Stimulated activated CD4-positive, alpha-beta T cell treated with anti-CD3 and anti-CD28 coated beads, Interleukin-1b, Interleukin-23, amount 100 ng/mL, for 24 hours (primary cell): ENCODE results near the gene GALR2.

Experiments used
- DNase-seq, 4 experiments: peaks; one replicate each; pipeline ENCODE4 v3.0.0-alpha.2; 2020; ENCODE audit warnings: low read depth in 4 of 4, low spot score in 1 of 4

The GALR2 gene

GRCh38 chr17:76124582-76125390 is 50.2 kb downstream of the GALR2 start:
- DNase-seq: no peak

GRCh38 chr17:76125391-76125675 is 50.8 kb downstream of the GALR2 start:
- no peak for DNase-seq

GRCh38 chr17:76125922-76126321 is 51.3 kb downstream of the GALR2 start:
- DNase-seq: no peak
